Keratinocyte (primary cell): Measurements from ENCODE around the gene PKNOX1.

Experiments used
- EZH2 ChIP-seq: IDR thresholded peaks from one replicate; pipeline ENCODE4 v1.6.1; 2012; ENCODE audit warnings: inconsistent platforms, mild to moderate bottlenecking, low read length, moderate library complexity
- TF ChIP-seq, protein P1 (sequence below), 3 experiments: IDR thresholded peaks in 1 of 3; conservative IDR thresholded peaks in 1 of 3; optimal IDR thresholded peaks in 1 of 3; 2 replicates in 2 of 3; 3 replicates in 1 of 3; pipeline versions ENCODE3 to v1.5.1; 2011; ENCODE audit warnings: low read length in 3 of 3, mild to moderate bottlenecking in 3 of 3, moderate library complexity in 2 of 3, control low read depth in 1 of 3, inconsistent platforms in 1 of 3; ENCODE audit not compliant: insufficient read depth in 2 of 3; ENCODE audit errors: extremely low read depth in 1 of 3

GRCh38 chr21:43020771-43021170, 46.4 kb downstream of the PKNOX1 start:
- TF ChIP-seq EZH2: no peak
- TF ChIP-seq, protein P1, sequence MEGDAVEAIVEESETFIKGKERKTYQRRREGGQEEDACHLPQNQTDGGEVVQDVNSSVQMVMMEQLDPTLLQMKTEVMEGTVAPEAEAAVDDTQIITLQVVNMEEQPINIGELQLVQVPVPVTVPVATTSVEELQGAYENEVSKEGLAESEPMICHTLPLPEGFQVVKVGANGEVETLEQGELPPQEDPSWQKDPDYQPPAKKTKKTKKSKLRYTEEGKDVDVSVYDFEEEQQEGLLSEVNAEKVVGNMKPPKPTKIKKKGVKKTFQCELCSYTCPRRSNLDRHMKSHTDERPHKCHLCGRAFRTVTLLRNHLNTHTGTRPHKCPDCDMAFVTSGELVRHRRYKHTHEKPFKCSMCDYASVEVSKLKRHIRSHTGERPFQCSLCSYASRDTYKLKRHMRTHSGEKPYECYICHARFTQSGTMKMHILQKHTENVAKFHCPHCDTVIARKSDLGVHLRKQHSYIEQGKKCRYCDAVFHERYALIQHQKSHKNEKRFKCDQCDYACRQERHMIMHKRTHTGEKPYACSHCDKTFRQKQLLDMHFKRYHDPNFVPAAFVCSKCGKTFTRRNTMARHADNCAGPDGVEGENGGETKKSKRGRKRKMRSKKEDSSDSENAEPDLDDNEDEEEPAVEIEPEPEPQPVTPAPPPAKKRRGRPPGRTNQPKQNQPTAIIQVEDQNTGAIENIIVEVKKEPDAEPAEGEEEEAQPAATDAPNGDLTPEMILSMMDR (optimal IDR thresholded peaks at IDR 0.05 in 1 of 3, IDR thresholded peaks at IDR 0.05 in 1 of 3, conservative IDR thresholded peaks at IDR 0.05 in 1 of 3; ENCODE audit: extremely low read depth in 1 of 3, insufficient read depth in 2 of 3, low read length in 3 of 3): no peak
